Myocyte (in vitro differentiated cells): ENCODE measurements around the gene PHRF1. TPM values are rescaled to one million over a fixed set of nuclear protein-coding genes. Genes with fewer than 3 reads are reported as not detected.

Source experiments
- DNase-seq: peaks from one replicate; pipeline ENCODE4 v3.0.0-alpha.2; 2012; ENCODE audit warnings: low read depth
- total RNA-seq: library from RNA; depleted of rRNA; stranded (reverse); fragments of >200 nt; gene quantifications from 2 replicates; pipeline ENCODE4 v1.2.3, GENCODE V29; 2014

Gene PHRF1
- total RNA-seq, 1 donor from 2014 or later, result 27.7 TPM

GRCh38 chr11:625636-626268 lies 49.5 kb downstream of the PHRF1 start:
- no peak for DNase-seq

- no peak for DNase-seq
Measured at GRCh38 chr11:626475-627307, 50.4 kb downstream of the PHRF1 start, which contains the start of gene SCT. SCT (minus strand) TSS chr11:627181; CDS start chr11:627143, 38 bp downstream.

- DNase-seq, result no peak
Measured at GRCh38 chr11:627308-627576, 51.0 kb downstream of the PHRF1 start.

- DNase-seq, result no peak
Measured at GRCh38 chr11:628056-628455, 51.8 kb downstream of the PHRF1 start.

- DNase-seq, result peak; percentile 91
Measured at GRCh38 chr11:629237-629583, 52.9 kb downstream of the PHRF1 start.

GRCh38 chr11:630871-631270 lies 54.6 kb downstream of the PHRF1 start:
- DNase-seq, result no peak

- DNase-seq, result no peak
Measured at GRCh38 chr11:635945-636510, 59.8 kb downstream of the PHRF1 start.

GRCh38 chr11:636511-637332 lies 60.5 kb downstream of the PHRF1 start, which contains the start of gene DRD4:
DRD4 (plus strand) TSS chr11:637269; CDS start chr11:637305, 36 bp downstream.
- DNase-seq, result no peak

GRCh38 chr11:637333-637592 lies 61.0 kb downstream of the PHRF1 start:
- DNase-seq, result no peak

- no peak for DNase-seq
Measured at GRCh38 chr11:637593-638521, 61.6 kb downstream of the PHRF1 start.

- no peak for DNase-seq
Measured at GRCh38 chr11:638631-639331, 62.5 kb downstream of the PHRF1 start.

GRCh38 chr11:639332-639955 lies 63.2 kb downstream of the PHRF1 start:
- DNase-seq, result no peak

- DNase-seq, result no peak
Measured at GRCh38 chr11:640021-640706, 63.9 kb downstream of the PHRF1 start.

- DNase-seq, result no peak
Measured at GRCh38 chr11:641806-642370, 65.6 kb downstream of the PHRF1 start.

GRCh38 chr11:643366-643765 lies 67.1 kb downstream of the PHRF1 start:
- no peak for DNase-seq

GRCh38 chr11:643849-644738 lies 67.8 kb downstream of the PHRF1 start:
- no peak for DNase-seq

GRCh38 chr11:645536-645935 lies 69.3 kb downstream of the PHRF1 start:
- no peak for DNase-seq

GRCh38 chr11:646214-646613 lies 69.9 kb downstream of the PHRF1 start:
- no peak for DNase-seq
